NCI-H748 (cell line): ENCODE results near the gene ZNF789.

Experiments used
- DNase-seq: peaks from one replicate; lab custom pipeline; 2025; ENCODE audit not compliant: unreplicated experiment; lab: John Stamatoyannopoulos, UW

The ZNF789 gene

DNA sequence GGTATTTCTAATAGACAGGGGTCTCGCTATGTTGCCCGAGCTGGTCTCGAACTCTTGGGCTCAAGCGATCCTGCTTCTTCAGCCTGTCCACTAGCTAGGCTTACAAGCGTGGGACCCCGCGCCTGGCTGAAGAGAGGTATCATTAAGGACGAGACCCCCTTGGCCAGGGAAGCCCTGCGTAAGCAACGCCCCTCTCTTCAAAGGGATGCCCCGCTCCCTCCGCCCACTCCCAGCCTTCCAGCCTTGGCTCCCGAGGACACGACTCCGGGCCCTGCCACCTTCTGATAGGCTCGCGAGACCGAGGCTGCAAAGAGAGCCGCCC is 31.6 kb downstream of the ZNF789 start:
- peak; percentile 99 for DNase-seq

DNA sequence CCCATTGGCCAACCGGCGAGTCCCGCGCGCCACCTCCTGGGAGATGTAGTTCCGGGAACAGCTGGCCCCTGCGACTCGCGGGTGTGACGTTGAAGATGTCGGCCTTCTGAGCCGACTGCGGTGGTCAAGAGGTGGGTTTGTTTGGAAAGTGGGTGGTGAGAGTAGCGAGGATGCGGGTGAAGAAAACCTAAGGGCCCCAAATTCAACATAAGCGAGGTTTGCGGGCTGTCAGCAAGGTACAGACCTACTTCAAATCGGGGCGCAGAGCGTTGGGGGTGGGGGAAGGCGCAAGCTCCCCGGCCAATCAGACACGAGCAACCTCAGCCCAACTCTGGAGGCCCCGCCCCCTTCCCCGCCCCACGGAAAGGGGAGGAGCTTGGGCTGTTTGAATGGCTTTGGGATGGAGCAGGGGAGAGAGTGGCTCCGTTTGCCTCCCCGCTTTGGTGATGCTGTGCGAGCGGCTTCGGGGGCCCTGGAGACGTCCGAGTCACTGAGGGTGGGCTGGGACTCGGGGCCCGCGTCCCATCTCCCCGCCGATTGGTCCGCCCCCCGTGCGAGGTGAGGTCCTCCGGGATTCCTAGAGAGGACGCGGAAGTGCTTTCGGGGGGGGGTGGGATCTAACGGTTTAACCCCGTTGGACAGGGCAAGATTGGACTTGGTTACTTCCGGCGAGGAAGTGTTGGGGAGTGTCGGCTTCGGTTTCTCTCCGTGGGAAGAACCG is 32.1 kb downstream of the ZNF789 start, which contains the start of gene ZKSCAN5:
Gene ZKSCAN5, plus strand, starts transcription at position 60 of the 721 bp plus-strand sequence. CDS start 1,383 bp downstream, outside the sequence.
- DNase-seq, result peak; percentile 96

DNA sequence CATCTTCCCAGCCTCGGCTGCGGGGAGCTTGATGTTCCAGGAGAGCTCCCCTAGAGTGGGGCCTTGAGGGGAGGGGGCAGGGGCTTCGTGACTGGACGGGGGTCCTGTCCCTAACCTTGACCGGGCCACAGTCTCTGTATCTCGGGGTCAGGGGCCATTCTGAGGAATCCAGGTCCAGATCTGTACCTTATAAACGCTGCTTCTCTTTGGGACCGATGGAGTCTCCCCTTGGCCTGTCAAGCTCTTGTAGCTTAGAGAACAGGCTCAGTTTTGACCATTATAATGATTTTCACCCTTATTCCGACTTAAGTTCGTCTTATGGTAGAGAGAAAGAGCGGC is 32.6 kb downstream of the ZNF789 start:
- peak; percentile 36 for DNase-seq

DNA sequence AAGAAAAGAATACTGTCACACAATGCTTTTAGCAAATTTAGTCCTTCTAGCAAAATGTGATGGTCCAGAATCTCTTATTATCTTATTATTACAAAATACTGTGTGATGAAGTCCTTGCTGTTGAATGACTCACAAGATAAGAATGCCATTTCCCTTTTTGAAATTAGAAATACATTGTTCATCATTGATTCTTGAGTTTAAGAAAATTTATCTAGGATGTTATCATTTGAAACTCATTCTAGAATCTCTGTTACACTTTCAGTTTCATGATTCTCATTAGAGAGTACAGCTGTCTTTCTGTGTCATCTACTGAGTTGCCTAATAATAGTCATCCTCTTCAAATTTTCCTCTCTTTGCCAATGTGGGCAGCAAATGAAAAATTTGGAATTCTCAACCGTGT is 41.4 kb downstream of the ZNF789 start:
- no peak for DNase-seq

DNA sequence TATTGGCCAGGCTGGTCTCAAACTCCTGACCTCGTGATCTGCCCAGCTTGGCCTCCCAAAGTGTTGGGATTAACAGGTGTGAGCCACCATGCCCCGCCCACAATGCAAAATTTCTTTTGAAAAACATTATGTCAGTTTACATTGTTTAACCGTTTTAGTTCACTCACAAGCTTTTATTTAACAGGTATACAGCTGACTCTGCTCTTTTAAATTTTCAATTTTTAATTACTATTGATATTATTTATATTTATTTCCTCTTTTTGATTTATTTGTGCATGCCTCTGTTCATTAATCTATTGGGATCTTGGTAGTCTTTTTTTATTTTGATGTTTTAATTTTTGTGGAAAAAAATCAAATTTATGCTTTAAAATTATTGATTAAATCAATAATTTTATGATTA is 48.7 kb downstream of the ZNF789 start:
- no peak for DNase-seq

DNA sequence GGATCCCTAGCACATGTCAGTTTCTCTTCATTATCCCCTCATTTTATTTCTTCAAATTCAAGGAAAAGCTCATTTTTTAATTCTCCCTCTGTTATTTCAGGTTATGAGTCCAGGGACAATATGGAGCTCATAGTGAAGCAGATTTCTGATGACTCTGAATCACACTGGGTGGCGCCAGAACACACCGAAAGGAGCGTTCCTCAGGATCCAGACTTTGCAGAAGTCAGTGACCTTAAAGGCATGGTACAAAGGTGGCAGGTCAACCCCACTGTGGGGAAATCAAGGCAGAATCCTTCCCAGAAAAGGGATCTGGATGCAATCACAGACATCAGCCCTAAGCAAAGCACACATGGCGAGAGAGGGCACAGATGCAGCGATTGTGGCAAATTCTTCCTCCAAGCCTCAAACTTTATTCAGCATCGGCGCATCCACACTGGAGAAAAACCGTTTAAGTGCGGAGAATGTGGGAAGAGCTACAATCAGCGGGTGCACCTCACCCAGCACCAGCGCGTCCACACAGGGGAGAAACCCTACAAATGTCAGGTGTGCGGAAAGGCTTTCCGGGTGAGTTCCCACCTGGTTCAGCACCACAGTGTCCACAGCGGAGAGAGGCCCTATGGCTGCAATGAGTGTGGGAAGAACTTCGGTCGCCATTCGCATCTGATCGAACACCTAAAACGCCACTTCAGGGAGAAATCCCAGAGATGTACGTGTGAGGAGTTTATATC is 53.2 kb downstream of the ZNF789 start:
- DNase-seq, result no peak

DNA sequence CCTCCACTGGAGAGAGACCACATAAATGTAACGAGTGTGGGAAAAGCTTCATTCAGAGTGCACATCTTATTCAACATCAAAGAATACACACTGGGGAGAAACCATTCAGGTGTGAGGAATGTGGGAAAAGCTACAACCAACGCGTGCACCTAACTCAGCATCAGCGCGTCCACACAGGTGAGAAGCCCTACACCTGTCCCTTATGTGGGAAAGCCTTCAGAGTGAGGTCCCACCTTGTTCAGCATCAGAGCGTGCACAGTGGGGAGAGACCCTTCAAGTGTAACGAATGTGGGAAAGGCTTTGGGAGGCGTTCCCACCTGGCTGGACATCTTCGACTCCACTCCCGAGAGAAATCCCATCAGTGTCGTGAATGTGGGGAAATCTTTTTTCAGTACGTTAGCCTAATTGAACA is 58.7 kb downstream of the ZNF789 start:
- no peak for DNase-seq

DNA sequence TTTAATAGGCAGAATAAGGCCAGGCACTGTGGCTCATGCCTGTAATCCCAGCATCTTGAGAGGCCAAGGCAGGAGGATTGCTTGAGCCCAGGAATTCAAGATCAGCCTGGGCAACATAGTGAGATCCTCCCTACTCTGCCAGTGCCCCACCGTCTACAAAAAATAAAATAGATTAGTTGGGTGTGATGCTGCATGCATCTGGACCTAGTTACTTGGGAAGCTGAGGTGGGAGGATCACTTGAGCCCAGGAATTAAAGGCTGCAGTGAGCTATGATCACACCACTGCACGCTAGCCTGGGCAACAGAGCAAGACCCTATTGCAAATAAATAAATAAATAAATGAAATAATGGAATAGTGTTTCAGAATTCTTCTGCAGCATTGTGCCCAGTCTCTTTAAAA is 63.0 kb downstream of the ZNF789 start:
- no peak for DNase-seq
